ENCODE results near the gene MYO9B. TPM values are rescaled to one million over a fixed set of nuclear protein-coding genes. Genes with fewer than 3 reads are reported as not detected.
A peak's percentile ranks its signal among the peaks of the same experiment; 100 is the strongest.

The MYO9B gene
- total and polyA plus RNA-seq, 2 donors, result 24.0 to 55.2 TPM

GRCh38 chr19:17243211-17243829 is 167.7 kb downstream of the MYO9B start:
- DNase-seq (ENCODE audit: extremely low spot score), result no peak
- peak overlapping the region; percentile 47 for H3K27ac ChIP-seq (ENCODE audit: low read depth)
- H3K4me1 ChIP-seq (ENCODE audit: insufficient read depth), result no peaks in the 10 kb centered on the region
- H3K36me3 ChIP-seq (ENCODE audit: insufficient read depth), result no peaks in the 10 kb centered on the region
- H3K4me3 ChIP-seq (ENCODE audit: low read depth, low read length), result peak overlapping the region; percentile 90
- WGBS, result 33% methylated on average over 8 of the region's 8 CpGs

- Histone ChIP-seq H3K4me1 (ENCODE audit: insufficient read depth) (no peaks in the 10 kb centered on the region), H3K4me3 (ENCODE audit: low read depth, low read length) (peak overlapping the region; percentile 90), H3K36me3 (ENCODE audit: insufficient read depth) (no peaks in the 10 kb centered on the region), H3K27ac (ENCODE audit: low read depth) (peak overlapping the region; percentile 74)
- WGBS, result 8% methylated on average over 52 of the region's 52 CpGs
- DNase-seq (ENCODE audit: extremely low spot score), result no peak
Measured at GRCh38 chr19:17243830-17244617, 168.4 kb downstream of the MYO9B start.

GRCh38 chr19:17244618-17245534 is 169.3 kb downstream of the MYO9B start:
- Histone ChIP-seq H3K27ac (ENCODE audit: low read depth) (peak overlapping the region; percentile 87), H3K36me3 (ENCODE audit: insufficient read depth) (no peaks in the 10 kb centered on the region), H3K4me1 (ENCODE audit: insufficient read depth) (no peaks in the 10 kb centered on the region), H3K4me3 (ENCODE audit: low read depth, low read length) (peak overlapping the region; percentile 90)
- WGBS, result under 1% methylated on average over 100 of the region's 100 CpGs
- no peak for DNase-seq (ENCODE audit: extremely low spot score)

- WGBS, result under 1% methylated on average over 72 of the region's 72 CpGs
- no peaks in the 10 kb centered on the region for H3K4me1 ChIP-seq (ENCODE audit: insufficient read depth)
- H3K36me3 ChIP-seq (ENCODE audit: insufficient read depth), result no peaks in the 10 kb centered on the region
- H3K4me3 ChIP-seq (ENCODE audit: low read depth, low read length), result peak within 1 kb of the TSS; percentile 90
- no peak for DNase-seq (ENCODE audit: extremely low spot score)
- H3K27ac ChIP-seq (ENCODE audit: low read depth), result peak within 1 kb of the TSS; percentile 87
Measured at GRCh38 chr19:17245535-17245984, 170.0 kb downstream of the MYO9B start, which contains the start of gene NR2F6. NR2F6 (minus strand) TSS chr19:17245919; CDS start chr19:17245220, 699 bp downstream.

- DNase-seq (ENCODE audit: extremely low spot score), result no peak
- H3K27ac ChIP-seq (ENCODE audit: low read depth), result peak overlapping the region; percentile 80
- H3K36me3 ChIP-seq (ENCODE audit: insufficient read depth), result no peaks in the 10 kb centered on the region
- H3K4me3 ChIP-seq (ENCODE audit: low read depth, low read length), result peak overlapping the region; percentile 90
- 17% methylated on average over 21 of the region's 21 CpGs for whole genome bisulfite sequencing
- no peaks in the 10 kb centered on the region for H3K4me1 ChIP-seq (ENCODE audit: insufficient read depth)
Measured at GRCh38 chr19:17246681-17247425, 171.3 kb downstream of the MYO9B start.

GRCh38 chr19:17248011-17248776 is 172.6 kb downstream of the MYO9B start:
- Histone ChIP-seq H3K27ac (ENCODE audit: low read depth) (no peak overlapping the region), H3K36me3 (ENCODE audit: insufficient read depth) (no peaks in the 10 kb centered on the region)
- whole genome bisulfite sequencing, result 72% methylated on average over 21 of the region's 21 CpGs

GRCh38 chr19:17249887-17250548 is 174.4 kb downstream of the MYO9B start:
- Histone ChIP-seq H3K4me3 (ENCODE audit: low read depth, low read length) (no peak overlapping the region), H3K27ac (ENCODE audit: low read depth) (no peak overlapping the region), H3K4me1 (ENCODE audit: insufficient read depth) (no peaks in the 10 kb centered on the region), H3K36me3 (ENCODE audit: insufficient read depth) (no peaks in the 10 kb centered on the region)
- no peak for DNase-seq (ENCODE audit: extremely low spot score)
- 86% methylated on average over 15 of the region's 15 CpGs for WGBS

More at GRCh38 chr19:17248011-17248776, 172.6 kb downstream of the MYO9B start:
- Histone ChIP-seq H3K4me1 (ENCODE audit: insufficient read depth) (no peaks in the 10 kb centered on the region), H3K4me3 (ENCODE audit: low read depth, low read length) (no peak overlapping the region)
- no peak for DNase-seq (ENCODE audit: extremely low spot score)

GRCh38 chr19:17254636-17255035 is 179.1 kb downstream of the MYO9B start:
- H3K4me1 ChIP-seq (ENCODE audit: insufficient read depth), result no peaks in the 10 kb centered on the region
- H3K4me3 ChIP-seq (ENCODE audit: low read depth, low read length), result no peak overlapping the region
- H3K36me3 ChIP-seq (ENCODE audit: insufficient read depth), result no peaks in the 10 kb centered on the region
- H3K27ac ChIP-seq (ENCODE audit: low read depth), result no peak overlapping the region
- no peak for DNase-seq (ENCODE audit: extremely low spot score)
- 86% methylated on average over 10 of the region's 10 CpGs for WGBS

GRCh38 chr19:17255150-17255621 is 179.6 kb downstream of the MYO9B start:
- H3K36me3 ChIP-seq (ENCODE audit: insufficient read depth), result no peaks in the 10 kb centered on the region

GRCh38 chr19:17256130-17256529 is 180.6 kb downstream of the MYO9B start:
- DNase-seq (ENCODE audit: extremely low spot score), result no peak
- Histone ChIP-seq H3K36me3 (ENCODE audit: insufficient read depth) (no peaks in the 10 kb centered on the region), H3K4me3 (ENCODE audit: low read depth, low read length) (no peak overlapping the region), H3K27ac (ENCODE audit: low read depth) (no peak overlapping the region), H3K4me1 (ENCODE audit: insufficient read depth) (no peaks in the 10 kb centered on the region)
- WGBS, result 81% methylated on average over 3 of the region's 3 CpGs

More at GRCh38 chr19:17255150-17255621, 179.6 kb downstream of the MYO9B start:
- WGBS, result 72% methylated on average over 18 of the region's 18 CpGs
- Histone ChIP-seq H3K4me3 (ENCODE audit: low read depth, low read length) (no peak overlapping the region), H3K4me1 (ENCODE audit: insufficient read depth) (no peaks in the 10 kb centered on the region), H3K27ac (ENCODE audit: low read depth) (no peak overlapping the region)
- no peak for DNase-seq (ENCODE audit: extremely low spot score)

GRCh38 chr19:17259118-17259780 is 183.7 kb downstream of the MYO9B start:
- Histone ChIP-seq H3K4me1 (ENCODE audit: insufficient read depth) (no peaks in the 10 kb centered on the region), H3K27ac (ENCODE audit: low read depth) (no peak overlapping the region), H3K36me3 (ENCODE audit: insufficient read depth) (no peaks in the 10 kb centered on the region), H3K4me3 (ENCODE audit: low read depth, low read length) (no peak overlapping the region)
- 90% methylated on average over 9 of the region's 9 CpGs for WGBS
- DNase-seq (ENCODE audit: extremely low spot score), result no peak

Data from urinary bladder (tissue), 4 donors.